Measurements from ENCODE around the gene METTL24.

GRCh38 chr6:110195639-110196038 is 162.5 kb downstream of the METTL24 start:
- TF ChIP-seq ZFP3 (CRISPR knock-in tag; IDR thresholded peaks at IDR 0.05) (no peak), ESRRG (CRISPR knock-in tag; IDR thresholded peaks at IDR 0.05) (no peak)

Data from SK-N-SH treated with all-trans-retinoic acid at 6 μM for 48 hours (cell line).